Karpas-422 (cell line): Measurements from ENCODE around the gene USB1. TPM values are rescaled to one million over a fixed set of nuclear protein-coding genes. Genes with fewer than 3 reads are reported as not detected.

Experiments used
- DNase-seq: peaks from one replicate; pipeline ENCODE4 v3.0.0-alpha.2; 2015
- H2AFZ ChIP-seq: fragments of 200-600 bp; sonication (generic); 2 replicates; pipeline ENCODE4 v1.6.1; 2014; ENCODE audit warnings: antibody characterized with exemption, low read length, mixed read lengths
- H3K27ac ChIP-seq: fragments of 200-600 bp; sonication (generic); 2 replicates; pipeline ENCODE4 v1.5.1; 2014; ENCODE audit warnings: mild to moderate bottlenecking, low read length, moderate library complexity
- H3K27me3 ChIP-seq: fragments of 200-600 bp; sonication (generic); 2 replicates; pipeline ENCODE4 v1.6.1; 2014; ENCODE audit warnings: low read length, mixed read lengths
- H3K36me3 ChIP-seq: fragments of 200-600 bp; sonication (generic); 2 replicates; pipeline ENCODE4 v1.6.1; 2014; ENCODE audit warnings: low read length, mixed read lengths; ENCODE audit not compliant: insufficient read depth
- H3K4me1 ChIP-seq: fragments of 200-600 bp; sonication (generic); 2 replicates; pipeline ENCODE4 v1.6.1; 2014; ENCODE audit warnings: mild to moderate bottlenecking, low read length, mixed read lengths
- H3K4me2 ChIP-seq: fragments of 200-600 bp; sonication (generic); 2 replicates; pipeline ENCODE4 v1.6.1; 2014; ENCODE audit warnings: low read length, low read depth, mild to moderate bottlenecking; ENCODE audit not compliant: poor library complexity, severe bottlenecking
- H3K4me3 ChIP-seq: fragments of 200-600 bp; sonication (generic); 2 replicates; pipeline ENCODE4 v1.5.1; 2014; ENCODE audit warnings: mild to moderate bottlenecking, antibody characterized with exemption, low read length, mixed read lengths
- H3K79me2 ChIP-seq: fragments of 200-600 bp; sonication (generic); 2 replicates; pipeline ENCODE4 v1.6.1; 2014; ENCODE audit warnings: mild to moderate bottlenecking, low read length, mixed read lengths
- H3K9ac ChIP-seq: fragments of 200-600 bp; sonication (generic); 2 replicates; pipeline ENCODE4 v1.6.0; 2014; ENCODE audit warnings: low read length
- H3K9me2 ChIP-seq: fragments of 200-600 bp; sonication (generic), shearing (Covaris generic); replicated peaks from 2 replicates; pipeline ENCODE4 v1.6.0; 2014; ENCODE audit warnings: mild to moderate bottlenecking, low read length, moderate library complexity; ENCODE audit not compliant: insufficient read depth
- H3K9me3 ChIP-seq: fragments of 300-700, 200-600 bp; sonication (generic); 2 replicates; pipeline ENCODE4 v1.6.1; 2014; ENCODE audit warnings: low read length, mixed read lengths
- H4K20me1 ChIP-seq: fragments of 200-600 bp; sonication (generic); 2 replicates; pipeline ENCODE4 v1.6.1; 2014; ENCODE audit warnings: mild to moderate bottlenecking, antibody characterized with exemption, low read length, low read depth; ENCODE audit not compliant: insufficient read depth
- total RNA-seq: library from RNA; depleted of rRNA; stranded (reverse); fragments of >200 nt; shearing (Covaris generic); gene quantifications from 2 replicates; pipeline ENCODE4 v1.2.3, GENCODE V29; 2014; ENCODE audit warnings: low replicate concordance

Gene USB1
- total RNA-seq, 1 experiment from 2014 or later: 19.6 TPM

GRCh38 chr16:58040945-58041627 lies 39.9 kb downstream of the USB1 start:
- Histone ChIP-seq H3K4me1 (peaks cover 30% of the 10 kb centered on the region), H3K4me2 (no peak overlapping the region), H3K4me3 (no peak overlapping the region), H3K9me2 (no peaks in the 10 kb centered on the region), H3K9me3 (no peaks in the 10 kb centered on the region), H2AFZ (no peak overlapping the region), H4K20me1 (no peaks in the 10 kb centered on the region), H3K9ac (no peak overlapping the region), H3K27me3 (no peaks in the 10 kb centered on the region), H3K79me2 (no peaks in the 10 kb centered on the region), H3K36me3 (no peaks in the 10 kb centered on the region), H3K27ac (no peak overlapping the region)
- DNase-seq: no peak

GRCh38 chr16:58041628-58041955 lies 40.4 kb downstream of the USB1 start:
- Histone ChIP-seq H3K9ac (no peak overlapping the region), H3K9me2 (no peaks in the 10 kb centered on the region), H3K9me3 (no peaks in the 10 kb centered on the region), H3K79me2 (no peaks in the 10 kb centered on the region), H3K27ac (no peak overlapping the region), H3K27me3 (no peaks in the 10 kb centered on the region), H3K4me1 (peaks cover 25% of the 10 kb centered on the region), H3K4me2 (no peak overlapping the region), H3K4me3 (no peak overlapping the region), H4K20me1 (no peaks in the 10 kb centered on the region), H2AFZ (no peak overlapping the region), H3K36me3 (no peaks in the 10 kb centered on the region)
- no peak for DNase-seq

GRCh38 chr16:58042001-58042885 lies 41.0 kb downstream of the USB1 start:
- no peak overlapping the region for H3K4me2 ChIP-seq
- no peaks in the 10 kb centered on the region for H3K9me2 ChIP-seq
- H3K4me1 ChIP-seq: peaks cover 22% of the 10 kb centered on the region

GRCh38 chr16:58042886-58043515 lies 41.8 kb downstream of the USB1 start:
- no peaks in the 10 kb centered on the region for H3K9me2 ChIP-seq
- no peaks in the 10 kb centered on the region for H4K20me1 ChIP-seq
- no peaks in the 10 kb centered on the region for H3K36me3 ChIP-seq
- H3K79me2 ChIP-seq: no peaks in the 10 kb centered on the region
- DNase-seq: no peak
- no peak overlapping the region for H3K27ac ChIP-seq
- peaks cover 22% of the 10 kb centered on the region for H3K4me1 ChIP-seq
- no peaks in the 10 kb centered on the region for H3K27me3 ChIP-seq
- no peak overlapping the region for H2AFZ ChIP-seq
- no peak overlapping the region for H3K4me3 ChIP-seq
- no peak overlapping the region for H3K4me2 ChIP-seq
- H3K9ac ChIP-seq: no peak overlapping the region
- H3K9me3 ChIP-seq: no peaks in the 10 kb centered on the region

More at GRCh38 chr16:58042001-58042885, 41.0 kb downstream of the USB1 start:
- Histone ChIP-seq H3K9me3 (no peaks in the 10 kb centered on the region), H3K27ac (no peak overlapping the region), H2AFZ (no peak overlapping the region), H3K79me2 (no peaks in the 10 kb centered on the region), H3K27me3 (no peaks in the 10 kb centered on the region), H3K9ac (no peak overlapping the region), H3K36me3 (no peaks in the 10 kb centered on the region), H4K20me1 (no peaks in the 10 kb centered on the region), H3K4me3 (no peak overlapping the region)
- no peak for DNase-seq

- H3K9ac ChIP-seq: no peak overlapping the region
- H3K4me1 ChIP-seq: peaks cover 17% of the 10 kb centered on the region
- no peaks in the 10 kb centered on the region for H3K79me2 ChIP-seq
- no peak for DNase-seq
- H3K9me2 ChIP-seq: no peaks in the 10 kb centered on the region
- no peaks in the 10 kb centered on the region for H3K36me3 ChIP-seq
- no peak overlapping the region for H3K4me3 ChIP-seq
- H4K20me1 ChIP-seq: no peaks in the 10 kb centered on the region
- no peak overlapping the region for H3K4me2 ChIP-seq
- H3K27ac ChIP-seq: no peak overlapping the region
- no peaks in the 10 kb centered on the region for H3K27me3 ChIP-seq
- H2AFZ ChIP-seq: no peak overlapping the region
- H3K9me3 ChIP-seq: no peaks in the 10 kb centered on the region
These were observed 42.5 kb downstream of the USB1 start for GRCh38 chr16:58043571-58044155.

GRCh38 chr16:58044266-58045019 lies 43.2 kb downstream of the USB1 start:
- H4K20me1 ChIP-seq: no peaks in the 10 kb centered on the region
- no peak overlapping the region for H2AFZ ChIP-seq
- DNase-seq: no peak
- H3K79me2 ChIP-seq: no peaks in the 10 kb centered on the region
- no peak overlapping the region for H3K4me2 ChIP-seq
- no peak overlapping the region for H3K4me3 ChIP-seq
- no peaks in the 10 kb centered on the region for H3K36me3 ChIP-seq
- H3K4me1 ChIP-seq: peaks cover 9% of the 10 kb centered on the region
- H3K9me2 ChIP-seq: no peaks in the 10 kb centered on the region
- H3K9ac ChIP-seq: no peak overlapping the region
- H3K27ac ChIP-seq: no peak overlapping the region
- H3K9me3 ChIP-seq: no peaks in the 10 kb centered on the region
- no peaks in the 10 kb centered on the region for H3K27me3 ChIP-seq

- Histone ChIP-seq H3K9me2 (no peaks in the 10 kb centered on the region), H3K36me3 (no peaks in the 10 kb centered on the region), H3K9ac (no peak overlapping the region), H3K9me3 (no peaks in the 10 kb centered on the region), H3K27me3 (no peaks in the 10 kb centered on the region), H4K20me1 (no peaks in the 10 kb centered on the region), H3K27ac (no peak overlapping the region), H3K4me2 (no peak overlapping the region), H3K4me3 (no peak overlapping the region), H3K79me2 (no peaks in the 10 kb centered on the region), H3K4me1 (peaks cover 10% of the 10 kb centered on the region), H2AFZ (no peak overlapping the region)
- DNase-seq: no peak
These were observed 43.9 kb downstream of the USB1 start for GRCh38 chr16:58045096-58045495.
